Measurements from ENCODE around the gene PREP.

PREP gene

GRCh38 chr6:105374010-105374420 lies 28.9 kb downstream of the PREP start:
- no peak for DNase-seq

DNA sequence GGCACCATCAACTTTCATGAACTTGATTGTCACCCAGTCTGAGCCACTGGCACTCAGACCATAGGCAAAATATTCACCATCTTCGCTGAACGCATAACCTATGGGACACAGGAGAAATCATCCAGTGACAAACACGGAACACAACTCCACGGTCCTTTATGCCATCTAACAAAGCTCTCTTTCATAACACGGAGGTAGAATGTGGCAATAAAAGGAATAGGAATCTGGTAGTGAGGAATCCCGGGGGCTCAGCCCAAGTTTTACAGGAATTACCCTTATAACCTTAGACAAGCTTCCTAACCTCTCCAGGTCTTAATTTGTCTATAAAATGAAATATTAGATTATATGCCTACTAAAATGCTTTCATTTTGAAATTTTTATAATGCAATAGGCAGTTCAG lies 29.4 kb downstream of the PREP start:
- DNase-seq = no peak
- TF ChIP-seq GATA1 (IDR thresholded peaks at IDR 0.05; ENCODE audit: low read depth, low read length) (no peak), POLR2A (IDR thresholded peaks at IDR 0.05; ENCODE audit: low read length) (no peak)

More at GRCh38 chr6:105374010-105374420, 28.9 kb downstream of the PREP start:
- TF ChIP-seq POLR2A (IDR thresholded peaks at IDR 0.05; ENCODE audit: low read length) = no peak
- TF ChIP-seq GATA1 (IDR thresholded peaks at IDR 0.05; ENCODE audit: low read depth, low read length) = no peak

- TF ChIP-seq GATA1 (IDR thresholded peaks at IDR 0.05; ENCODE audit: low read depth, low read length) (no peak), POLR2A (IDR thresholded peaks at IDR 0.05; ENCODE audit: low read length) (no peak)
- no peak for DNase-seq
These were observed 30.1 kb downstream of the PREP start for GRCh38 chr6:105372849-105373182.

GRCh38 chr6:105372142-105372848 lies 30.6 kb downstream of the PREP start:
- TF ChIP-seq POLR2A (IDR thresholded peaks at IDR 0.05; ENCODE audit: low read length) (no peak), GATA1 (IDR thresholded peaks at IDR 0.05; ENCODE audit: low read depth, low read length) (no peak)
- no peak for DNase-seq

DNA sequence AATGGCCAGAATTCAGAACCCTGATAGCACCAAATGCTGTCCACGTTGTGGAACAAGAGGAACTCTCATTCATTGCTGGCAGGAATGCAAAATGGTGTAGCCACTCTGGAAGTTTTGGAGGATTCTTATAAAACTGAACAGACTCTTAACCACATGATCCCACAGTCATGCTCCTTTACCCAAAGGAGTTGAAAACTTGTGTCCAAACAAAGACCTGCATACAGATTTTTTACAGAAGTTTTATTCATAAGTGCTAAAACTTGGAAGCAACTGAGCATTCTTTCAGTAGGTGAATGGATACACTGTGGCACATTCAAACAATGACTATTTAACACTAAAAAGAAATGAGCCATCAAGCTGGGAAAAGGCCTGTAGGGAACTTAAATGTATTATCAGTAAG lies 32.5 kb downstream of the PREP start:
- DNase-seq = no peak
- no peak for TF ChIP-seq POLR2A (IDR thresholded peaks at IDR 0.05; ENCODE audit: low read length)
- no peak for TF ChIP-seq GATA1 (IDR thresholded peaks at IDR 0.05; ENCODE audit: low read depth, low read length)

DNA sequence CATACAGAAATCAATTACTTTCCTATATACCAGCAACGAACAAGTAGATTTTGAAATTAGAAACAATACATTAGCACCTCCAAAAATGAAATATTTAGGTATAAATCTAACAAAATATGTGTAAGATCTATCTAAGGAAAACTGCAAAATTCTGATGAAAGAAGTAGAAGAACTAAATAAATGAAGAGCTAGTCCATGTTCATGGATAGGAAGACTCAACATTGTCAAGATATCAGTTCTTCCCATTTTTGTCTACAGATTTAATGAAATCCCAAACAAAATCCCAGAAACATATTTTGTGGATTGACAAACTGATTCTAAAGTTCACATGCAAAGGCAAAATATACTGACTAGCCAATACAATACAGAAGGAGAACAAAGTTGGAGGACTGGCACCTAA lies 33.7 kb downstream of the PREP start:
- DNase-seq = no peak
- no peak for TF ChIP-seq GATA1 (IDR thresholded peaks at IDR 0.05; ENCODE audit: low read depth, low read length)
- no peak for TF ChIP-seq POLR2A (IDR thresholded peaks at IDR 0.05; ENCODE audit: low read length)

DNA sequence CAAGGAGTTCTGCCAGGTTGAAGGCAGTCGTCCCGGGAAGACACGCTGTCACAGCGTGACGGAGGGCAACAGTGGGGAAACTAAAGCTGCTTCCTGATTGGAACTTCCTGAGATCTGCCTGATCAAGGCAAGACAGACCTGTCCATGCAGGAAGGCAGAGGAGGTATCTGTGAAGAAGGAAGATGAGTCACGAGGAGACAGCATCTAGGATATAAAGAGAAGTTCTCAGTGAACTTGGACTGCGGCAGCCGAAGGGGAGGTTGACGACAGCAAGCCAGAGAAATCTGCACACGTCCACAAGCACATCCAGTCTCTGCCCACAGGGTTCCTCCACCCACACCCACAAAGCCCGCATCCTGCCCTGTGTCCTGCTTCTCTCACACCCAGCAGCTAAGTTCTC lies 38.6 kb downstream of the PREP start:
- TF ChIP-seq GATA1 (IDR thresholded peaks at IDR 0.05; ENCODE audit: low read depth, low read length) (no peak), POLR2A (IDR thresholded peaks at IDR 0.05; ENCODE audit: low read length) (no peak)
- DNase-seq = no peak

GRCh38 chr6:105363100-105363754 lies 39.7 kb downstream of the PREP start:
- DNase-seq = no peak
- TF ChIP-seq POLR2A (IDR thresholded peaks at IDR 0.05; ENCODE audit: low read length) (no peak), GATA1 (IDR thresholded peaks at IDR 0.05; ENCODE audit: low read depth, low read length) (no peak)

- DNase-seq = peak in 1 of 2 experiments; percentile 1
- no peak for TF ChIP-seq GATA1 (IDR thresholded peaks at IDR 0.05; ENCODE audit: low read depth, low read length)
- no peak for TF ChIP-seq POLR2A (IDR thresholded peaks at IDR 0.05; ENCODE audit: low read length)
These were observed 43.2 kb downstream of the PREP start for GRCh38 chr6:105359419-105360370.

DNA sequence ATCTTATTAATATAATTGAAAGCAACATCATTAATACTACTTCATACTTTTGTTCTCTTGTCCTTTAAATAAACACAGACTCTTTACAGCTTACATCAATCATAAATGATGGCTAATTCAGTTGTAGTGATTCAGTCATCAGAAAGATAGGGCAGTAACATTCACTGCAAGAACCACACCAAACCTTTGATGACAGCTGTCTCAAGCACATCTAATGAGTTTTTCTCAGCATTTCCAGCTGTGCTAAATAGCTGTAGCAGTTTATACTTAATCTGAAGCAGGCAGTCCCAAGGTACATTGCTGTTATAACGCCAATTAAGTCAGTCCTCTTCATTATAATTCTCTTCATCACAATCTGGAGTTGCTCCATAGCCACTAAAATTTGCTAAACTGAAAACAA lies 45.7 kb downstream of the PREP start:
- TF ChIP-seq POLR2A (IDR thresholded peaks at IDR 0.05; ENCODE audit: low read length) (no peak), GATA1 (IDR thresholded peaks at IDR 0.05; ENCODE audit: low read depth, low read length) (no peak)
- DNase-seq = no peak

- TF ChIP-seq POLR2A (IDR thresholded peaks at IDR 0.05; ENCODE audit: low read length) = no peak
- TF ChIP-seq GATA1 (IDR thresholded peaks at IDR 0.05; ENCODE audit: low read depth, low read length) = no peak
- DNase-seq = no peak
These were observed 50.8 kb downstream of the PREP start for GRCh38 chr6:105352037-105352617.

GRCh38 chr6:105348897-105349296 lies 54.0 kb downstream of the PREP start:
- no peak for DNase-seq
- TF ChIP-seq POLR2A (IDR thresholded peaks at IDR 0.05; ENCODE audit: low read length) = no peak

GRCh38 chr6:105346052-105346451 lies 56.8 kb downstream of the PREP start:
- DNase-seq = no peak

DNA sequence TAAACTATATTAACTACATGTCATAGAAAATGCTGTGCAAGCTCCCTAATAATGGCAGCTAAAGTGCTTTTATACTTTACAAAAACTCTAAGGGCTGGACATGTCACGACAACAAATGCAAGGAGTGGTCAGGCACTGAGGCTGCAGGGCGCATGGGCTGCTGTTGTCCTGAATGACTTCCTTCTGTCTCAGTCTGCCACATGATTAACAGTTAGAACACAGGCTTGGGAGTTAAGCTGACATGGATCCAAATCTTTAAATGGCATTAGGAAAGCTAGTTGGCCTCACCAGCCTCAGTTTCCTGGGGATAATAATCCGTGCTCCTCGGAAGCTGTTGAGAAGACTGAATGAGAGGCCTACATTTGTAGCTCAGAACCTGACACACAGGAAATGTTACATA lies 57.4 kb downstream of the PREP start:
- TF ChIP-seq GATA1 (IDR thresholded peaks at IDR 0.05; ENCODE audit: low read depth, low read length) = no peak
- no peak for TF ChIP-seq POLR2A (IDR thresholded peaks at IDR 0.05; ENCODE audit: low read length)

More at GRCh38 chr6:105346052-105346451, 56.8 kb downstream of the PREP start:
- no peak for TF ChIP-seq GATA1 (IDR thresholded peaks at IDR 0.05; ENCODE audit: low read depth, low read length)
- TF ChIP-seq POLR2A (IDR thresholded peaks at IDR 0.05; ENCODE audit: low read length) = no peak

More for the DNA sequence above, 57.4 kb downstream of the PREP start:
- DNase-seq = no peak
